Measurements from ENCODE around the gene HSD17B3. TPM values are rescaled to one million over a fixed set of nuclear protein-coding genes. Genes with fewer than 3 reads are reported as not detected.
"Not testable (repeated sequence)": the region's sequence is repeated elsewhere in the genome, so short reads cannot be mapped to it uniquely, and the experiment has no call there.

The HSD17B3 gene
- total RNA-seq, 1 experiment from 2014 or later: not detected

DNA sequence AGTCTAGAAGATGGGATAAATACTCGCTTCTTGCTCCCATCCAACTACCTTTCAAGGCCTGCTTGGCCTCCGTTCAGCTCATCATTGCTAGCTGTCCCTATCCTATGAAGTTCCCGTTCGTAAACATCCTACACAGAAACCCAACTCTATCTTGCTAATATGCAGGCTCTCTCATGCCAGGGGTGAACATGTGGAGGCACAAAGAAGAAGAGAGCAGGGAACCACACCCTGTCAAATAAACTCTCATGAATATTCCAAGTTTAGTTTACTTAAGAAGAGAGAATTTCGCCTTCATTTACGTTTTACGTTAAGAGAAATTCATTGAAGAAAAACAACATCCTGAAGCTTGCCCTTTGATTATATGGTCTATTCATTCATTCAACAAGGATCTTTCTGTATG lies 7.9 kb upstream of the HSD17B3 start:
- Histone ChIP-seq H3K27me3 (ENCODE audit: insufficient read depth, low read depth) (no peaks in the 10 kb centered on the region), H3K79me2 (ENCODE audit: low read depth) (no peaks in the 10 kb centered on the region), H3K4me2 (no peak overlapping the region), H3K36me3 (ENCODE audit: low read depth) (no peaks in the 10 kb centered on the region), H3K9me2 (ENCODE audit: insufficient read depth) (no peaks in the 10 kb centered on the region), H2AFZ (no peak overlapping the region), H3F3A (ENCODE audit: insufficient read depth, low read depth) (no peaks in the 10 kb centered on the region), H4K20me1 (ENCODE audit: insufficient read depth) (no peaks in the 10 kb centered on the region), H3K27ac (no peak overlapping the region), H3K4me3 (no peak overlapping the region), H3K9me3 (ENCODE audit: insufficient read depth, low read depth) (peaks cover 11% of the 10 kb centered on the region; the same call in 1 of the 2 replicates), H3K4me1 (replicated peaks; ENCODE audit: insufficient read depth) (no peaks in the 10 kb centered on the region)
- intact Hi-C loops (cut with micrococcal nuclease; ENCODE audit: unreplicated experiment): no loop called here
- DNase-seq: no peak
- TF ChIP-seq, protein P1, sequence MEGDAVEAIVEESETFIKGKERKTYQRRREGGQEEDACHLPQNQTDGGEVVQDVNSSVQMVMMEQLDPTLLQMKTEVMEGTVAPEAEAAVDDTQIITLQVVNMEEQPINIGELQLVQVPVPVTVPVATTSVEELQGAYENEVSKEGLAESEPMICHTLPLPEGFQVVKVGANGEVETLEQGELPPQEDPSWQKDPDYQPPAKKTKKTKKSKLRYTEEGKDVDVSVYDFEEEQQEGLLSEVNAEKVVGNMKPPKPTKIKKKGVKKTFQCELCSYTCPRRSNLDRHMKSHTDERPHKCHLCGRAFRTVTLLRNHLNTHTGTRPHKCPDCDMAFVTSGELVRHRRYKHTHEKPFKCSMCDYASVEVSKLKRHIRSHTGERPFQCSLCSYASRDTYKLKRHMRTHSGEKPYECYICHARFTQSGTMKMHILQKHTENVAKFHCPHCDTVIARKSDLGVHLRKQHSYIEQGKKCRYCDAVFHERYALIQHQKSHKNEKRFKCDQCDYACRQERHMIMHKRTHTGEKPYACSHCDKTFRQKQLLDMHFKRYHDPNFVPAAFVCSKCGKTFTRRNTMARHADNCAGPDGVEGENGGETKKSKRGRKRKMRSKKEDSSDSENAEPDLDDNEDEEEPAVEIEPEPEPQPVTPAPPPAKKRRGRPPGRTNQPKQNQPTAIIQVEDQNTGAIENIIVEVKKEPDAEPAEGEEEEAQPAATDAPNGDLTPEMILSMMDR (conservative IDR thresholded peaks at IDR 0.05): no peak
- TF ChIP-seq EZH2 (IDR thresholded peaks at IDR 0.05; ENCODE audit: low read depth): no peak
- ChIA-PET POLR2A (ENCODE audit: unreplicated experiment) (no interaction called here), CTCF (no interaction called here)
- no TSS peak for BruUV-seq (replicated peaks)

DNA sequence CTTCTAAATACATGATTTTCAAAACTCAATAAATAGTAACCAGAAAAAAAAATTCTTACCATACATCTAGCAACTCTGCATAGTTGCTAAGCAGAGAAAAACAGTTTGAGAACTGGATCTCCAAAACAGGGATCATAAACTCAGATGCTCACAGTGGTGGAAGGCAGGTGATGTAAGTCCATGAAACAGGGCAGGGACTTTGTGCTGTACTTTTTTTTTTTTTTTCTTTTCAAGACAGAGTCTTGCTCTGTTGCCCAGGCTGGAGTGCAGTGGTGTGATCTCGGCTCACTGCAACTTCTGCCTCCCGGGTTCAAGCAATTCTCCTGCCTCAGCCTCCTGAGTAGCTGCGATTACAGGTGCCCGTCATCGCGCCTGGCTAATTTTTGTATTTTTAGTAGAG lies 5.0 kb upstream of the HSD17B3 start:
- H3K36me3 ChIP-seq (ENCODE audit: low read depth); BruUV-seq (replicated peaks); H3K4me1 ChIP-seq (replicated peaks; ENCODE audit: insufficient read depth); H3F3A ChIP-seq (ENCODE audit: insufficient read depth, low read depth); H3K4me3 ChIP-seq; H2AFZ ChIP-seq; intact Hi-C loops (cut with micrococcal nuclease; ENCODE audit: unreplicated experiment); H3K4me2 ChIP-seq; H3K79me2 ChIP-seq (ENCODE audit: low read depth); DNase-seq; H3K9me2 ChIP-seq (ENCODE audit: insufficient read depth); POLR2A ChIA-PET (ENCODE audit: unreplicated experiment); CTCF ChIA-PET; H3K27me3 ChIP-seq (ENCODE audit: insufficient read depth, low read depth); H4K20me1 ChIP-seq (ENCODE audit: insufficient read depth); H3K9me3 ChIP-seq (ENCODE audit: insufficient read depth, low read depth); H3K27ac ChIP-seq: not testable (repeated sequence)

DNA sequence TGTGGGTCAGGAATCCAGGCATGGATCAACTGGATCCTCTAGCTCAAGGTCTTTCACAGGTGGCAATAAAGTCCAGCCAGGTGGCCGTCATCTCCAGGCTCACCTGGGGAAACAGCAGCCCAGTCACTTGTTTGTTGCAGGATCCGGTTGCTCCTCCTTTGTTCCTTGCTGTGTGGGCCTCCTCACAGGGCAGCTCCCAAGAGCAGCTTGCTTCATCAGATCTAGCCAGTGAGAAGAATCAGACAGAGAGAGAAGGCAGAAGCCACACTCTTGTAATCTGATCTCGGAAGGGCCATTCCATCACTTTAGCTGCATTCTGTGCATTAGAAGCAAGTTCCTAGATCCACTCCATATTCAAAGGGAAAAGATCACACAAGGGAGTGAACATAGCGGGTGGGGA lies 3.2 kb upstream of the HSD17B3 start:
- H3K27ac ChIP-seq: no peak overlapping the region
- ChIA-PET POLR2A (ENCODE audit: unreplicated experiment) (no interaction called here), CTCF (no interaction called here)
- no peaks in the 10 kb centered on the region for H3K9me3 ChIP-seq (ENCODE audit: insufficient read depth, low read depth)
- H3K4me3 ChIP-seq: no peak overlapping the region
- H3F3A ChIP-seq (ENCODE audit: insufficient read depth, low read depth): no peaks in the 10 kb centered on the region
- H3K4me1 ChIP-seq (replicated peaks; ENCODE audit: insufficient read depth): peaks cover 2% of the 10 kb centered on the region; the same call in 1 of the 2 replicates
- H2AFZ ChIP-seq: no peak overlapping the region
- no peaks in the 10 kb centered on the region for H3K36me3 ChIP-seq (ENCODE audit: low read depth)
- DNase-seq: no peak
- intact Hi-C loops (cut with micrococcal nuclease; ENCODE audit: unreplicated experiment): no loop called here
- no TSS peak for BruUV-seq (replicated peaks)
- H3K9me2 ChIP-seq (ENCODE audit: insufficient read depth): no peaks in the 10 kb centered on the region
- no peak overlapping the region for H3K4me2 ChIP-seq
- TF ChIP-seq, protein P1 (conservative IDR thresholded peaks at IDR 0.05): no peak
- no peak for TF ChIP-seq EZH2 (IDR thresholded peaks at IDR 0.05; ENCODE audit: low read depth)
- no peaks in the 10 kb centered on the region for H3K27me3 ChIP-seq (ENCODE audit: insufficient read depth, low read depth)
- H3K79me2 ChIP-seq (ENCODE audit: low read depth): no peaks in the 10 kb centered on the region
- H4K20me1 ChIP-seq (ENCODE audit: insufficient read depth): no peaks in the 10 kb centered on the region

DNA sequence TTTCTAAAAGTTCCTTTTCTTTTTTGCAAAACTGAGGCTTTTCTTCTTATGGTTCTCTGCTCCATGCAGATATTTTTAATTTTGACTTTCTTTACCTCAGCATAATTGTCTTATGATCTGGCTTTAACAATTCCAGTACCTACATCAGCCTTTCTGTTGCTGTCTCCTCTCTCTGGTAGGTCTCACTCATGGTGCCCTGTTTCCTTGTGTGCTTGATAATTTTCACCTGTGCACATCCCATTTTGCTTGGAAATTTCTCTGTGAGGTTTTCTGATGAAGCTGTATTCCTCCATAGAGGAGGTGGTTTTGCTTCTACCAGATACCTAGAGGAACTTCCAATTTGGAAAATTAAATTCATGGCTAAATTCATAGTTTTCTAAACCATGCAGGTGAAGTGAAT lies 2.3 kb upstream of the HSD17B3 start:
- H3K79me2 ChIP-seq (ENCODE audit: low read depth): no peaks in the 10 kb centered on the region
- intact Hi-C loops (cut with micrococcal nuclease; ENCODE audit: unreplicated experiment): no loop called here
- CTCF ChIA-PET: no interaction called here

More for the DNA sequence above, 2.3 kb upstream of the HSD17B3 start:
- Histone ChIP-seq H3K4me2 (no peak overlapping the region), H3F3A (ENCODE audit: insufficient read depth, low read depth) (no peaks in the 10 kb centered on the region), H3K36me3 (ENCODE audit: low read depth) (no peaks in the 10 kb centered on the region), H3K9me3 (ENCODE audit: insufficient read depth, low read depth) (no peaks in the 10 kb centered on the region), H3K4me3 (no peak overlapping the region), H3K4me1 (replicated peaks; ENCODE audit: insufficient read depth) (peaks cover 12% of the 10 kb centered on the region; the same call in 1 of the 2 replicates), H3K9me2 (ENCODE audit: insufficient read depth) (no peaks in the 10 kb centered on the region), H3K27me3 (ENCODE audit: insufficient read depth, low read depth) (no peaks in the 10 kb centered on the region), H3K27ac (no peak overlapping the region), H2AFZ (no peak overlapping the region), H4K20me1 (ENCODE audit: insufficient read depth) (no peaks in the 10 kb centered on the region)
- no peak for DNase-seq
- POLR2A ChIA-PET (ENCODE audit: unreplicated experiment): interaction anchor here (0.5 kb wide), 1 partner anchor 85 kb away, joined by 15 read pairs; no protein-coding TSS in a partner anchor
- no TSS peak for BruUV-seq (replicated peaks)
- TF ChIP-seq, protein P1 (conservative IDR thresholded peaks at IDR 0.05): no peak
- TF ChIP-seq EZH2 (IDR thresholded peaks at IDR 0.05; ENCODE audit: low read depth): no peak

Measured in PC-9 (cell line).